Ishikawa (cell line): ENCODE results near the gene BBS9.

ENCODE experiments used
- CEBPB ChIP-seq: IDR thresholded peaks from 2 replicates; pipeline ENCODE4 v1.6.1; 2012
- CREB1 ChIP-seq: IDR thresholded peaks from 2 replicates; pipeline ENCODE4 v1.6.1; 2012; ENCODE audit warnings: low read depth
- EGR1 ChIP-seq: IDR thresholded peaks from 2 replicates; pipeline ENCODE4 v1.6.1; 2012
- EP300 ChIP-seq: IDR thresholded peaks from 2 replicates; pipeline ENCODE4 v1.6.1; 2012; ENCODE audit warnings: borderline replicate concordance
- FOXM1 ChIP-seq: IDR thresholded peaks from 2 replicates; pipeline ENCODE4 v1.6.1; 2012; ENCODE audit warnings: low read depth, borderline replicate concordance
- MAX ChIP-seq: IDR thresholded peaks from 2 replicates; pipeline ENCODE4 v1.6.1; 2012
- NFIC ChIP-seq: IDR thresholded peaks from 2 replicates; pipeline ENCODE4 v1.6.1; 2012
- RAD21 ChIP-seq: IDR thresholded peaks from 2 replicates; pipeline ENCODE4 v1.6.1; 2012; ENCODE audit warnings: low read depth
- REST ChIP-seq: IDR thresholded peaks from 2 replicates; pipeline ENCODE4 v1.6.1; 2012; ENCODE audit warnings: low read depth, mild to moderate bottlenecking
- TAF1 ChIP-seq: IDR thresholded peaks from 2 replicates; pipeline ENCODE4 v1.6.1; 2012; ENCODE audit warnings: low read depth, mild to moderate bottlenecking
- TCF12 ChIP-seq: IDR thresholded peaks from 2 replicates; pipeline ENCODE4 v1.6.1; 2012; ENCODE audit warnings: low read depth
- TEAD4 ChIP-seq: IDR thresholded peaks from 2 replicates; pipeline ENCODE4 v1.6.1; 2012
- USF1 ChIP-seq: IDR thresholded peaks from 2 replicates; pipeline ENCODE4 v1.6.1; 2012
- YY1 ChIP-seq: IDR thresholded peaks from 2 replicates; pipeline ENCODE4 v1.6.1; 2012; ENCODE audit warnings: low read depth
- ZBTB7A ChIP-seq: IDR thresholded peaks from 2 replicates; pipeline ENCODE4 v1.6.1; 2012; ENCODE audit warnings: low read depth

Gene BBS9

GRCh38 chr7:33217595-33217994 is 88.2 kb downstream of the BBS9 start:
- TF ChIP-seq FOXM1 (no peak), ZBTB7A (no peak), REST (no peak), TEAD4 (no peak), CEBPB (no peak), NFIC (no peak), EP300 (no peak), RAD21 (no peak), USF1 (no peak), TAF1 (no peak), CREB1 (no peak), YY1 (no peak), TCF12 (no peak), EGR1 (no peak), MAX (no peak)

GRCh38 chr7:33220231-33220630 is 90.9 kb downstream of the BBS9 start:
- TF ChIP-seq MAX, result no peak
- no peak for TF ChIP-seq EGR1
- TF ChIP-seq FOXM1, result no peak
- TF ChIP-seq NFIC, result no peak
- TF ChIP-seq RAD21, result no peak
- no peak for TF ChIP-seq ZBTB7A

GRCh38 chr7:33221390-33221789 is 92.0 kb downstream of the BBS9 start:
- TF ChIP-seq FOXM1 (no peak), TEAD4 (no peak), RAD21 (no peak), YY1 (no peak), TCF12 (no peak), CREB1 (no peak), CEBPB (no peak), USF1 (no peak), EGR1 (no peak), EP300 (no peak), NFIC (no peak), REST (no peak), TAF1 (no peak), MAX (no peak), ZBTB7A (no peak)

DNA sequence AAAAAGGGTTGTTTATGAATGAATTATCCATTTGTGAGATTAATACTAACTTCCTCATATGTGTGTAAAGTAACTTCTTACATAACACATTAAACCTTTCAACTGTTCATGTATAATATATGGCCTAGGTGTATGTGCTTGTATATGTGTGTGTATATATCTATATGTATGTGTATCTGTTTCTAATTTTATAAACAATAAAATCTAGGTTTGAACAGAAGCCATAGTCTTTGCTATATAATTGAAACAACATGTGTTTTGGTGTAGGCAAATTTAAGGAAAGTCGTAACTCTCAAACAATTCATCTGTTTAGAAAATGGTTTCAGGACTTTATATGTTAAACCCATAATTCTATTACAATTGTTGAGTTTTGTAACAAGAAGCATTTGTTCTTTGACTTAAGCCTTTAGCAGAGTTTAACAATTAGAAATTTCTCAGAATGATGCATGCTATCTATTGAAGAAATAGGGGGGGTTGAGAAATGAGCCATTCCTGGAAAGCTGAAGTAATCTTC is 103.3 kb downstream of the BBS9 start:
- TF ChIP-seq MAX (no peak), YY1 (no peak), CEBPB (no peak), TCF12 (no peak), REST (no peak), TAF1 (no peak), NFIC (no peak), USF1 (no peak), EGR1 (no peak), RAD21 (no peak), EP300 (no peak), ZBTB7A (no peak), FOXM1 (no peak), TEAD4 (no peak), CREB1 (no peak)
